ENCODE results near the gene UBE2F. TPM values are rescaled to one million over a fixed set of nuclear protein-coding genes. Genes with fewer than 3 reads are reported as not detected.

The UBE2F gene
- total and polyA plus RNA-seq, 9 of the 15 experiments (the other 6 are each of a cell fraction or from before 2014, with no cell fraction given), result 18.1 to 88.1 (median 53.0) TPM

DNA sequence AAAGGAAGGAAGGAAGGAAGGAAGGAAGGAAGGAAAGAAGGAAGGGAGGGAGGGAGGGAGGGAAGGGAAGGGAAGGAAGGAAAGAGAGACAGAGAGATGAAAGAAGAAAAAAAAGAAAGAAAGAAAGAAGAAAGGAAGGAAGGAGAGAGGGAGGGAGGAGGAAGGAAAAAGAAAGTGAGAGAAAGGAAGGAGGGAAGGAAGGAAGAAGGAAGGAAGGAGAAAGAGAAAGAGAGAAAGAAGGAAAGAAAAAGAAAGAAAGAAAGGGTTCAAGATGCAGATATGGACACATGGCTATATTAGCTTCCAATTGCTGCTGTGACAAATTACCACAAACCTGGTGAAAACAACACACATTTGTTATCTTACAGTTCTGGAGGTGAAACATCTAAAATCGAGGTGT, 20.4 kb upstream of the UBE2F start:
- Histone ChIP-seq H3K4me2 (ENCODE audit: insufficient read depth, low read length) (no peak overlapping the region), H3K4me1 (replicated peaks in 1 of 2; ENCODE audit: control insufficient read depth in 2 of 2, insufficient read depth in 2 of 2, low read length in 2 of 2) (peaks cover 18 to 19% of the 10 kb centered on the region in 2 experiments; a peak in 4 of 5 replicates), H3K9me1 (ENCODE audit: control insufficient read depth, insufficient read depth, low read length) (no peaks in the 10 kb centered on the region), H2AFZ (ENCODE audit: low read depth, low read length) (no peak overlapping the region), H3K27me3 (ENCODE audit: control insufficient read depth in 2 of 2, insufficient read depth in 2 of 2, low read length in 2 of 2) (no peaks in the 10 kb centered on the region), H3K79me2 (ENCODE audit: control insufficient read depth, insufficient read depth, low read length) (no peaks in the 10 kb centered on the region), H3K9ac (ENCODE audit: insufficient read depth in 1 of 2, low read depth in 2 of 2, low read length in 2 of 2) (no peak overlapping the region), H3K4me3 (no peak overlapping the region), H4K20me1 (replicated peaks; ENCODE audit: control insufficient read depth, insufficient read depth, low read length) (no peaks in the 10 kb centered on the region), H3K9me3 (replicated peaks; ENCODE audit: control insufficient read depth, insufficient read depth, low read depth, low read length) (peaks cover 12% of the 10 kb centered on the region), H3K27ac (ENCODE audit: extremely low read depth, low read depth, low read length) (no peak overlapping the region), H3K36me3 (ENCODE audit: control insufficient read depth, insufficient read depth, low read length) (no peaks in the 10 kb centered on the region)
- DNase-seq (ENCODE audit: extremely low read depth in 1 of 4, low spot score in 3 of 4), result no peak
- in situ Hi-C loops (cut with MboI) (no loop called here), intact Hi-C loops (cut with micrococcal nuclease) (no loop called here)
- no peak for ATAC-seq
- FAIRE-seq, result no peak
- BruUV-seq (replicated peaks), result no TSS peak
- 11% methylated on average over 1 of the region's 1 CpG for WGBS (ENCODE audit: insufficient coverage, low coverage, missing lambda C conversion rate)
- ChIA-PET POLR2A (no interaction called here), CTCF (ENCODE audit: low intra/inter-chr PET ratio) (no interaction called here)
- TF ChIP-seq GATA2 (CRISPR knock-in tag; IDR thresholded peaks at IDR 0.05) (no peak), L3MBTL2 (IDR thresholded peaks at IDR 0.05) (no peak), CBFB (CRISPR knock-in tag; IDR thresholded peaks at IDR 0.05) (no peak), NCOA2 (IDR thresholded peaks at IDR 0.05; ENCODE audit: partially characterized antibody in 2 of 2) (no peak), RBM25 (IDR thresholded peaks at IDR 0.05; ENCODE audit: low read depth, low read length, severe bottlenecking) (peak; percentile 54), KLF6 (CRISPR knock-in tag; IDR thresholded peaks at IDR 0.05; ENCODE audit: borderline replicate concordance) (no peak), KLF13 (tag; IDR thresholded peaks at IDR 0.05; ENCODE audit: borderline replicate concordance, low read depth) (no peak)
- TF ChIP-seq, protein P1, sequence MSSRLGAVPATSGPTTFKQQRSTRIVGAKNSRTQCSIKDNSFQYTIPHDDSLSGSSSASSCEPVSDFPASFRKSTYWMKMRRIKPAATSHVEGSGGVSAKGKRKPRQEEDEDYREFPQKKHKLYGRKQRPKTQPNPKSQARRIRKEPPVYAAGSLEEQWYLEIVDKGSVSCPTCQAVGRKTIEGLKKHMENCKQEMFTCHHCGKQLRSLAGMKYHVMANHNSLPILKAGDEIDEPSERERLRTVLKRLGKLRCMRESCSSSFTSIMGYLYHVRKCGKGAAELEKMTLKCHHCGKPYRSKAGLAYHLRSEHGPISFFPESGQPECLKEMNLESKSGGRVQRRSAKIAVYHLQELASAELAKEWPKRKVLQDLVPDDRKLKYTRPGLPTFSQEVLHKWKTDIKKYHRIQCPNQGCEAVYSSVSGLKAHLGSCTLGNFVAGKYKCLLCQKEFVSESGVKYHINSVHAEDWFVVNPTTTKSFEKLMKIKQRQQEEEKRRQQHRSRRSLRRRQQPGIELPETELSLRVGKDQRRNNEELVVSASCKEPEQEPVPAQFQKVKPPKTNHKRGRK (tag; IDR thresholded peaks at IDR 0.05), result peak; percentile 87
- TF ChIP-seq, protein P2, sequence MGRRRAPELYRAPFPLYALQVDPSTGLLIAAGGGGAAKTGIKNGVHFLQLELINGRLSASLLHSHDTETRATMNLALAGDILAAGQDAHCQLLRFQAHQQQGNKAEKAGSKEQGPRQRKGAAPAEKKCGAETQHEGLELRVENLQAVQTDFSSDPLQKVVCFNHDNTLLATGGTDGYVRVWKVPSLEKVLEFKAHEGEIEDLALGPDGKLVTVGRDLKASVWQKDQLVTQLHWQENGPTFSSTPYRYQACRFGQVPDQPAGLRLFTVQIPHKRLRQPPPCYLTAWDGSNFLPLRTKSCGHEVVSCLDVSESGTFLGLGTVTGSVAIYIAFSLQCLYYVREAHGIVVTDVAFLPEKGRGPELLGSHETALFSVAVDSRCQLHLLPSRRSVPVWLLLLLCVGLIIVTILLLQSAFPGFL (CRISPR knock-in tag; IDR thresholded peaks at IDR 0.05), result no peak

All from K562 (cell line).